ENCODE results near the gene TAP1.

The TAP1 gene

DNA sequence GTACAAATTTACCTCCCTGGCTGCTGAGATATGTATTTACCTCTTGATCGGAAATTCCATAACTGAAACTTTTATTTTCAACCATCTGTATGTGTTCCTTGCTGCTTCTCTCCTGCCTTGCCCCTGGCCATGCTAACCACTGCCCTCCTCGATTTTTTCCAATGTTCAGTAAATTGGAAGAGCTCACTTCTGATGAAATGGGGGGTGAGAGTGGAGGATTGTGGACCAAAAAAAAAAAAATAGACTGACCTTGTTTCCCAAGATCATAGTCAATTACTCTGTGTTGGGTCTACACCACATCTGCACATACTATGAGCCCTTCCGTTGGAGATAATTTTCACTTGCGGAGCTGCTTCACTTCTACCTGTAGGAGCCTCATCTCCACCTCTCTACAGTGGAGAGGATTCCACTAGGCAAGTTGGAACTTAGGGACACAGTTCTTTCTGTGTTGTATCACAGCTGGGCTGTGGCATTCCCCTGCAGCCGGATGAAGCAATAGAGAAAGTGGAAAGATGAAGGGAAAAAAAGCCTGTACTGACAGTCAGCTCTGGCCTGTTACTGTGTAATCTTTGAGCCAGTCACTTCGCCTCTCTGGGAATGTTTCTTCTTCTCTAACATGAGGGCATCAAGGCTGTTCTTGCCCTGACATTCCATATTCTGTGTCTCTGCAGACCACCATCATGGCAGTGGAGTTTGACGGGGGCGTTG is 2.1 kb upstream of the TAP1 start:
- Histone ChIP-seq H3K9me3 (ENCODE audit: control extremely low read depth in 1 of 5, control insufficient read depth in 4 of 5, insufficient read depth in 2 of 5, low read depth in 1 of 5, low read length in 4 of 5) (no peaks in the 10 kb centered on the region), H3K27me3 (replicated peaks in 2 of 5; ENCODE audit: control insufficient read depth in 4 of 5, insufficient read depth in 5 of 5, low read length in 4 of 5) (no peaks in the 10 kb centered on the region), H3K4me1 (ENCODE audit: control extremely low read depth in 1 of 4, control insufficient read depth in 4 of 4, insufficient read depth in 4 of 4, low read length in 3 of 4) (peaks cover 6 to 32% (median 28%) of the 10 kb centered on the region in 4 experiments), H3K36me3 (ENCODE audit: control insufficient read depth in 4 of 4, insufficient read depth in 4 of 4, low read length in 3 of 4) (peaks cover 6 to 44% (median 21%) of the 10 kb centered on the region in 4 experiments), H3K27ac (ENCODE audit: insufficient read depth in 1 of 2, low read depth in 1 of 2, low read length in 2 of 2, poor library complexity in 1 of 2, severe bottlenecking in 2 of 2) (no peak overlapping the region), H3K4me3 (ENCODE audit: control insufficient read depth in 1 of 7, extremely low read depth in 1 of 7, insufficient read depth in 4 of 7, low read depth in 2 of 7, low read length in 6 of 7) (peak overlapping the region in 3 of 7 experiments; percentile 94 to 97 (median 95))
- CTCF ChIA-PET: interaction anchor here (1.1 to 7.8 kb wide), 12 partner anchors 9 to 440 kb away, joined by 3 to 94 read pairs (median 6); partner anchors contain the start of genes PSMB8 and TAP2
- WGBS (ENCODE audit: insufficient coverage): 100% methylated on average over 3 of the region's 8 CpGs
- POLR2A ChIA-PET: no interaction called here
- no peak for DNase-seq

GRCh38 chr6:32854376-32855178 is 1.1 kb upstream of the TAP1 start:
- H3K27me3 ChIP-seq (replicated peaks in 2 of 5; ENCODE audit: control insufficient read depth in 4 of 5, insufficient read depth in 5 of 5, low read length in 4 of 5): no peaks in the 10 kb centered on the region
- POLR2A ChIA-PET: interaction anchor here (0.6 to 2.3 kb wide), 5 partner anchors 10 to 117 kb away, joined by 3 to 29 read pairs (median 11); partner anchors contain the start of genes PSMB8 and TAP2
- CTCF ChIA-PET: interaction anchor here (0.6 to 7.8 kb wide), 18 partner anchors 9 to 631 kb away, joined by 3 to 94 read pairs (median 4); partner anchors contain the start of genes HLA-DMA, NOTCH4, PSMB8 and TAP2
- peaks cover 13 to 48% (median 27%) of the 10 kb centered on the region in 4 experiments for H3K36me3 ChIP-seq (ENCODE audit: control insufficient read depth in 4 of 4, insufficient read depth in 4 of 4, low read length in 3 of 4)
- 15% methylated on average over 17 of the region's 24 CpGs for WGBS (ENCODE audit: insufficient coverage)
- H3K4me3 ChIP-seq (ENCODE audit: control insufficient read depth in 1 of 7, extremely low read depth in 1 of 7, insufficient read depth in 4 of 7, low read depth in 2 of 7, low read length in 6 of 7): peak overlapping the region; percentile 88 to 97 (median 95)
- H3K4me1 ChIP-seq (ENCODE audit: control extremely low read depth in 1 of 4, control insufficient read depth in 4 of 4, insufficient read depth in 4 of 4, low read length in 3 of 4): peaks cover 6 to 32% (median 28%) of the 10 kb centered on the region in 4 experiments
- peak; percentile 68 to 86 (median 85) for DNase-seq
- H3K27ac ChIP-seq (ENCODE audit: insufficient read depth in 1 of 2, low read depth in 1 of 2, low read length in 2 of 2, poor library complexity in 1 of 2, severe bottlenecking in 2 of 2): peak overlapping the region; percentile 34 to 89
- no peaks in the 10 kb centered on the region for H3K9me3 ChIP-seq (ENCODE audit: control extremely low read depth in 1 of 5, control insufficient read depth in 4 of 5, insufficient read depth in 2 of 5, low read depth in 1 of 5, low read length in 4 of 5)

- H3K27ac ChIP-seq (ENCODE audit: insufficient read depth in 1 of 2, low read depth in 1 of 2, low read length in 2 of 2, poor library complexity in 1 of 2, severe bottlenecking in 2 of 2): peak overlapping the region; percentile 74 to 89
- DNase-seq: peak in 2 of 3 donors; percentile 59 to 65
- peaks cover 6 to 32% (median 28%) of the 10 kb centered on the region in 4 experiments for H3K4me1 ChIP-seq (ENCODE audit: control extremely low read depth in 1 of 4, control insufficient read depth in 4 of 4, insufficient read depth in 4 of 4, low read length in 3 of 4)
- no peaks in the 10 kb centered on the region for H3K9me3 ChIP-seq (ENCODE audit: control extremely low read depth in 1 of 5, control insufficient read depth in 4 of 5, insufficient read depth in 2 of 5, low read depth in 1 of 5, low read length in 4 of 5)
- ChIA-PET POLR2A (interaction anchor here (0.5 to 2.3 kb wide), 6 partner anchors 8 to 163 kb away, joined by 3 to 29 read pairs (median 8); partner anchors contain the start of genes PSMB8 and TAP2), CTCF (interaction anchor here (0.7 to 7.8 kb wide), 15 partner anchors 8 to 428 kb away, joined by 3 to 94 read pairs (median 4); partner anchors contain the start of genes HLA-DMA, PSMB8 and TAP2)
- no peaks in the 10 kb centered on the region for H3K27me3 ChIP-seq (replicated peaks in 2 of 5; ENCODE audit: control insufficient read depth in 4 of 5, insufficient read depth in 5 of 5, low read length in 4 of 5)
- under 1% methylated on average over 36 of the region's 41 CpGs for whole genome bisulfite sequencing (ENCODE audit: insufficient coverage)
- peak overlapping the region; percentile 88 to 97 (median 95) for H3K4me3 ChIP-seq (ENCODE audit: control insufficient read depth in 1 of 7, extremely low read depth in 1 of 7, insufficient read depth in 4 of 7, low read depth in 2 of 7, low read length in 6 of 7)
- peaks cover 18 to 43% (median 29%) of the 10 kb centered on the region in 4 experiments for H3K36me3 ChIP-seq (ENCODE audit: control insufficient read depth in 4 of 4, insufficient read depth in 4 of 4, low read length in 3 of 4)
These were observed 512 bp downstream of the TAP1 start for GRCh38 chr6:32852844-32853540.

- WGBS (ENCODE audit: insufficient coverage): 50% methylated on average over 18 of the region's 23 CpGs
- Histone ChIP-seq H3K4me3 (ENCODE audit: control insufficient read depth in 1 of 7, extremely low read depth in 1 of 7, insufficient read depth in 4 of 7, low read depth in 2 of 7, low read length in 6 of 7) (peak overlapping the region; percentile 88 to 97 (median 95)), H3K9me3 (ENCODE audit: control extremely low read depth in 1 of 5, control insufficient read depth in 4 of 5, insufficient read depth in 2 of 5, low read depth in 1 of 5, low read length in 4 of 5) (no peaks in the 10 kb centered on the region), H3K27me3 (replicated peaks in 2 of 5; ENCODE audit: control insufficient read depth in 4 of 5, insufficient read depth in 5 of 5, low read length in 4 of 5) (no peaks in the 10 kb centered on the region), H3K4me1 (ENCODE audit: control extremely low read depth in 1 of 4, control insufficient read depth in 4 of 4, insufficient read depth in 4 of 4, low read length in 3 of 4) (peaks cover 6 to 35% (median 28%) of the 10 kb centered on the region in 4 experiments), H3K36me3 (ENCODE audit: control insufficient read depth in 4 of 4, insufficient read depth in 4 of 4, low read length in 3 of 4) (peaks cover 24 to 43% (median 34%) of the 10 kb centered on the region in 4 experiments), H3K27ac (ENCODE audit: insufficient read depth in 1 of 2, low read depth in 1 of 2, low read length in 2 of 2, poor library complexity in 1 of 2, severe bottlenecking in 2 of 2) (peak overlapping the region in 1 of 2 experiments; percentile 89)
- no peak for DNase-seq
- POLR2A ChIA-PET: interaction anchor here (0.5 to 2.2 kb wide), 3 partner anchors 7 to 120 kb away, joined by 5 to 29 read pairs (median 5); partner anchors contain the start of gene PSMB8
- CTCF ChIA-PET: interaction anchor here (1.2 to 7.8 kb wide), 7 partner anchors 12 to 428 kb away, joined by 3 to 94 read pairs (median 16); partner anchors contain the start of gene TAP2
These were observed 1.3 kb downstream of the TAP1 start for GRCh38 chr6:32852018-32852843.

- no peak for DNase-seq
- H3K27ac ChIP-seq (ENCODE audit: insufficient read depth in 1 of 2, low read depth in 1 of 2, low read length in 2 of 2, poor library complexity in 1 of 2, severe bottlenecking in 2 of 2): no peak overlapping the region
- H3K36me3 ChIP-seq (ENCODE audit: control insufficient read depth in 4 of 4, insufficient read depth in 4 of 4, low read length in 3 of 4): peaks cover 26 to 49% (median 40%) of the 10 kb centered on the region in 4 experiments
- POLR2A ChIA-PET: interaction anchor here (0.9 kb wide), 1 partner anchor 13 kb away, joined by 3 read pairs; the partner anchor contains the start of gene TAP2
- WGBS (ENCODE audit: insufficient coverage): 92% methylated on average over 4 of the region's 4 CpGs
- H3K4me3 ChIP-seq (ENCODE audit: control insufficient read depth in 1 of 7, extremely low read depth in 1 of 7, insufficient read depth in 4 of 7, low read depth in 2 of 7, low read length in 6 of 7): no peak overlapping the region
- CTCF ChIA-PET: interaction anchor here (1.1 to 3.5 kb wide), 4 partner anchors 8 to 20 kb away, joined by 3 to 23 read pairs (median 10); partner anchors contain the start of gene TAP2
- H3K9me3 ChIP-seq (ENCODE audit: control extremely low read depth in 1 of 5, control insufficient read depth in 4 of 5, insufficient read depth in 2 of 5, low read depth in 1 of 5, low read length in 4 of 5): no peaks in the 10 kb centered on the region
- no peaks in the 10 kb centered on the region for H3K27me3 ChIP-seq (replicated peaks in 2 of 5; ENCODE audit: control insufficient read depth in 4 of 5, insufficient read depth in 5 of 5, low read length in 4 of 5)
- peaks cover 10 to 45% (median 33%) of the 10 kb centered on the region in 4 experiments for H3K4me1 ChIP-seq (ENCODE audit: control extremely low read depth in 1 of 4, control insufficient read depth in 4 of 4, insufficient read depth in 4 of 4, low read length in 3 of 4)
These were observed 2.5 kb downstream of the TAP1 start for GRCh38 chr6:32851025-32851424.
